ENCODE results near the gene SLC6A17.

The SLC6A17 gene

DNA sequence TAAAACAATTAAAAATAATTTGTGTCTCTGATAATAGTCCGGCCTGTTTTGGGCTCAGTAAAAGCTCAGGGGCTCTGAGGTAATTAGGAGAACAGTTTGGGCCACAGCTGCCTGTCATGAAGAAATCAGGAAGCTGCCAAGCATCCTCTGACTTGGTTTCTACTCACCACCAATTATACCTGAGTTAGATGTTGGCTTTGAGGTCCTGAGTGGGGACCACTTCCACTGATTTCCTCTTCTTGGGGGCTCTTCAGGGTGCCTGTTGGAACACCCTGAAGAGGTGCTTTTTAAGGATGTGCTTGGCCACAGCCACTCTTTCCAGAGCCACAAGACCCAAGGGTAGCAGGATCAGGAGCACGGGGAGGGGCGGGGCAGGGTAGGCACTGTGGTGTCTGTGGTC lies 10.9 kb downstream of the SLC6A17 start:
- no peak for ATAC-seq
- TF ChIP-seq OSR1 (CRISPR knock-in tag; IDR thresholded peaks at IDR 0.05) = no peak
- TF ChIP-seq ARNTL (CRISPR knock-in tag; IDR thresholded peaks at IDR 0.05; ENCODE audit: borderline replicate concordance, low read depth) = no peak

DNA sequence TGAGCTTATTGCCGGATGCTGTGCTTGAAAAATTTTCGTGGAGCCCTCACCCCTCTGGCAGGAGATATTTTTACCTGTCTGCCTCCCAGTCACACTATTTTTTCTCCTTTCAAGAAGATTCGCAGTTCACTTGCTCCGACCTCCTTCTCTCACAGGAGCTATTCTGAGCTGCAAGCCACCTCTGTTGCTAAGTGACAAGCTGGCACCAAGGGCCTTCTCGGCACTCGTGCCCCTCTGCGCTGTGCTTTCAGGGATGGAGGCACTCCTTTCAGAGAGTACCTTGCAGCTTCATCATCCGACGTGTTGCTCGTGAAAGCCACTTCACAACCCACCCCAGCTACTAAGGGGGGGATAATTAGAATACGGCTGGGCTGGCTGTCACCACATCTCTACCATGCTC lies 11.6 kb downstream of the SLC6A17 start:
- TF ChIP-seq ZNF70 (CRISPR knock-in tag; IDR thresholded peaks at IDR 0.05) (no peak), ZNF8 (CRISPR knock-in tag; IDR thresholded peaks at IDR 0.05) (no peak), ZFP3 (CRISPR knock-in tag; IDR thresholded peaks at IDR 0.05) (no peak), GLIS3 (CRISPR knock-in tag; IDR thresholded peaks at IDR 0.05) (no peak), ARNTL (CRISPR knock-in tag; IDR thresholded peaks at IDR 0.05; ENCODE audit: borderline replicate concordance, low read depth) (no peak), ESRRG (CRISPR knock-in tag; IDR thresholded peaks at IDR 0.05) (no peak), OSR1 (CRISPR knock-in tag; IDR thresholded peaks at IDR 0.05) (no peak), ZC3H10 (CRISPR knock-in tag; IDR thresholded peaks at IDR 0.05) (no peak), ISL1 (CRISPR knock-in tag; IDR thresholded peaks at IDR 0.05) (no peak), ZNF565 (CRISPR knock-in tag; conservative IDR thresholded peaks at IDR 0.05; ENCODE audit: low read depth) (no peak)
- TF ChIP-seq, protein P1, sequence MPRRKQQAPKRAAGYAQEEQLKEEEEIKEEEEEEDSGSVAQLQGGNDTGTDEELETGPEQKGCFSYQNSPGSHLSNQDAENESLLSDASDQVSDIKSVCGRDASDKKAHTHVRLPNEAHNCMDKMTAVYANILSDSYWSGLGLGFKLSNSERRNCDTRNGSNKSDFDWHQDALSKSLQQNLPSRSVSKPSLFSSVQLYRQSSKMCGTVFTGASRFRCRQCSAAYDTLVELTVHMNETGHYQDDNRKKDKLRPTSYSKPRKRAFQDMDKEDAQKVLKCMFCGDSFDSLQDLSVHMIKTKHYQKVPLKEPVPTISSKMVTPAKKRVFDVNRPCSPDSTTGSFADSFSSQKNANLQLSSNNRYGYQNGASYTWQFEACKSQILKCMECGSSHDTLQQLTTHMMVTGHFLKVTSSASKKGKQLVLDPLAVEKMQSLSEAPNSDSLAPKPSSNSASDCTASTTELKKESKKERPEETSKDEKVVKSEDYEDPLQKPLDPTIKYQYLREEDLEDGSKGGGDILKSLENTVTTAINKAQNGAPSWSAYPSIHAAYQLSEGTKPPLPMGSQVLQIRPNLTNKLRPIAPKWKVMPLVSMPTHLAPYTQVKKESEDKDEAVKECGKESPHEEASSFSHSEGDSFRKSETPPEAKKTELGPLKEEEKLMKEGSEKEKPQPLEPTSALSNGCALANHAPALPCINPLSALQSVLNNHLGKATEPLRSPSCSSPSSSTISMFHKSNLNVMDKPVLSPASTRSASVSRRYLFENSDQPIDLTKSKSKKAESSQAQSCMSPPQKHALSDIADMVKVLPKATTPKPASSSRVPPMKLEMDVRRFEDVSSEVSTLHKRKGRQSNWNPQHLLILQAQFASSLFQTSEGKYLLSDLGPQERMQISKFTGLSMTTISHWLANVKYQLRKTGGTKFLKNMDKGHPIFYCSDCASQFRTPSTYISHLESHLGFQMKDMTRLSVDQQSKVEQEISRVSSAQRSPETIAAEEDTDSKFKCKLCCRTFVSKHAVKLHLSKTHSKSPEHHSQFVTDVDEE (CRISPR knock-in tag; IDR thresholded peaks at IDR 0.05) = no peak
- TF ChIP-seq, protein P2, sequence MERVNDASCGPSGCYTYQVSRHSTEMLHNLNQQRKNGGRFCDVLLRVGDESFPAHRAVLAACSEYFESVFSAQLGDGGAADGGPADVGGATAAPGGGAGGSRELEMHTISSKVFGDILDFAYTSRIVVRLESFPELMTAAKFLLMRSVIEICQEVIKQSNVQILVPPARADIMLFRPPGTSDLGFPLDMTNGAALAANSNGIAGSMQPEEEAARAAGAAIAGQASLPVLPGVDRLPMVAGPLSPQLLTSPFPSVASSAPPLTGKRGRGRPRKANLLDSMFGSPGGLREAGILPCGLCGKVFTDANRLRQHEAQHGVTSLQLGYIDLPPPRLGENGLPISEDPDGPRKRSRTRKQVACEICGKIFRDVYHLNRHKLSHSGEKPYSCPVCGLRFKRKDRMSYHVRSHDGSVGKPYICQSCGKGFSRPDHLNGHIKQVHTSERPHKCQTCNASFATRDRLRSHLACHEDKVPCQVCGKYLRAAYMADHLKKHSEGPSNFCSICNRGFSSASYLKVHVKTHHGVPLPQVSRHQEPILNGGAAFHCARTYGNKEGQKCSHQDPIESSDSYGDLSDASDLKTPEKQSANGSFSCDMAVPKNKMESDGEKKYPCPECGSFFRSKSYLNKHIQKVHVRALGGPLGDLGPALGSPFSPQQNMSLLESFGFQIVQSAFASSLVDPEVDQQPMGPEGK (CRISPR knock-in tag; IDR thresholded peaks at IDR 0.05; ENCODE audit: borderline replicate concordance) = no peak
- TF ChIP-seq, protein P3, sequence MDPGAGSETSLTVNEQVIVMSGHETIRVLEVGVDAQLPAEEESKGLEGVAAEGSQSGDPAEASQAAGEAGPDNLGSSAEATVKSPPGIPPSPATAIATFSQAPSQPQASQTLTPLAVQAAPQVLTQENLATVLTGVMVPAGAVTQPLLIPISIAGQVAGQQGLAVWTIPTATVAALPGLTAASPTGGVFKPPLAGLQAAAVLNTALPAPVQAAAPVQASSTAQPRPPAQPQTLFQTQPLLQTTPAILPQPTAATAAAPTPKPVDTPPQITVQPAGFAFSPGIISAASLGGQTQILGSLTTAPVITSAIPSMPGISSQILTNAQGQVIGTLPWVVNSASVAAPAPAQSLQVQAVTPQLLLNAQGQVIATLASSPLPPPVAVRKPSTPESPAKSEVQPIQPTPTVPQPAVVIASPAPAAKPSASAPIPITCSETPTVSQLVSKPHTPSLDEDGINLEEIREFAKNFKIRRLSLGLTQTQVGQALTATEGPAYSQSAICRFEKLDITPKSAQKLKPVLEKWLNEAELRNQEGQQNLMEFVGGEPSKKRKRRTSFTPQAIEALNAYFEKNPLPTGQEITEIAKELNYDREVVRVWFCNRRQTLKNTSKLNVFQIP (CRISPR knock-in tag; IDR thresholded peaks at IDR 0.05; ENCODE audit: borderline replicate concordance, low read depth) = no peak
- TF ChIP-seq, protein P4, sequence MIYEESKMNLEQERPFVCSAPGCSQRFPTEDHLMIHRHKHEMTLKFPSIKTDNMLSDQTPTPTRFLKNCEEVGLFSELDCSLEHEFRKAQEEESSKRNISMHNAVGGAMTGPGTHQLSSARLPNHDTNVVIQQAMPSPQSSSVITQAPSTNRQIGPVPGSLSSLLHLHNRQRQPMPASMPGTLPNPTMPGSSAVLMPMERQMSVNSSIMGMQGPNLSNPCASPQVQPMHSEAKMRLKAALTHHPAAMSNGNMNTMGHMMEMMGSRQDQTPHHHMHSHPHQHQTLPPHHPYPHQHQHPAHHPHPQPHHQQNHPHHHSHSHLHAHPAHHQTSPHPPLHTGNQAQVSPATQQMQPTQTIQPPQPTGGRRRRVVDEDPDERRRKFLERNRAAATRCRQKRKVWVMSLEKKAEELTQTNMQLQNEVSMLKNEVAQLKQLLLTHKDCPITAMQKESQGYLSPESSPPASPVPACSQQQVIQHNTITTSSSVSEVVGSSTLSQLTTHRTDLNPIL (CRISPR knock-in tag; IDR thresholded peaks at IDR 0.05; ENCODE audit: low read depth) = no peak
- ATAC-seq = no peak

DNA sequence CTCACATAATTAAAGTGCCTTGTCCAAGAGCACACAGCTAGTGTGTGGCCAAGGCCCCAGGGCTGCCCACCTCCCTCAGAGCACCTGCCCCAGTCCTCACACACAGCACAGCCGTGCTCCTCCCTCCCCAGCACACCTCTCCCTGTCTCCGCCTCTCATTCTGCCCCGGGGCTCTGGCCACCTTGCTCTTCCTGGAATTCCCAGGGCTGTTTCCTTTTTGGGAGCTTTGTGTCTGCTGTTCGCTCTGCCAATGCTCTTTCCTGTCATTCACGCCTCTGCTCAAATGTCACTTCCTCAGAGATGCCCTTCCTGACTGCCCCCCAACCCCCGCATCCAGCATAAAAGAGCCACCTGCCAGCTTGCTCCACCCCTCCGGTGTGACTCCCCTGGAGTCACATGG lies 13.3 kb downstream of the SLC6A17 start:
- TF ChIP-seq ZNF565 (CRISPR knock-in tag; conservative IDR thresholded peaks at IDR 0.05; ENCODE audit: low read depth) (no peak), SNAI2 (CRISPR knock-in tag; IDR thresholded peaks at IDR 0.05) (no peak), BACH2 (CRISPR knock-in tag; IDR thresholded peaks at IDR 0.05; ENCODE audit: borderline replicate concordance) (no peak), ARNTL (CRISPR knock-in tag; IDR thresholded peaks at IDR 0.05; ENCODE audit: borderline replicate concordance, low read depth) (no peak), PPARA (CRISPR knock-in tag; IDR thresholded peaks at IDR 0.05; ENCODE audit: borderline replicate concordance) (no peak), ZC3H10 (CRISPR knock-in tag; IDR thresholded peaks at IDR 0.05) (no peak), ZNF8 (CRISPR knock-in tag; IDR thresholded peaks at IDR 0.05) (no peak), ZFP3 (CRISPR knock-in tag; IDR thresholded peaks at IDR 0.05) (no peak)
- ATAC-seq = no peak

DNA sequence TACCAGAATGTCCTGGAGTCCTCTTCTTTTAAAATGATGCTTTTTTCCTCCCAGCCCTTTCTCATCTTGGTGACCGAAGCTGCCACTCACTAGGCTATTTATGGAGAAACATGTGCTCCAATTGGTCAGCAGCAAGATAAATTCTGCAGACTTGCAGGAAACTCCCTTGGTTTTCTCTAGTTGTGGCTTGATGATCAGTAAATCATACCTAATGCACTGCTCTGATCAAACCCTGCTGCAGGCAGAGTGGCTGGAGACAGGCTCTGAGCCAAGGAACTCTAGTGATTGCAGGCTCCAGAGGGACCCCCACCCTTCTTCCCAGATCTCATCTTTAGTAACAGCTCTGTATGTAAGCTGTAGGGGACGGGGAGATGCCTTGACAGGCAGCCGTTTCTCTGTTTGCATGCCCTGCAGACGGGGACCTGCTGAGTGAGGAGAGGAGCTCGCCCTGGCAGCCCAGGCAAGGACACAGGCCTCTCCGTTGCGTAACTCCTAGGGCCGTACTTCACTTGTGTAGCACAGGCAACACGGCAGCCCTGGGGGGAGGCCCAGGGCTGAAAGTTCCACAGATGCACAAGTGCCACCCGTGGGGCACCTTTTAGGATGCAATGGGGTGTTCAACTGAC lies 14.5 kb downstream of the SLC6A17 start:
- no peak for ATAC-seq
- TF ChIP-seq ZFP3 (CRISPR knock-in tag; IDR thresholded peaks at IDR 0.05) (no peak), ZNF70 (CRISPR knock-in tag; IDR thresholded peaks at IDR 0.05) (no peak), TOX (CRISPR knock-in tag; IDR thresholded peaks at IDR 0.05; ENCODE audit: borderline replicate concordance) (no peak), ESRRG (CRISPR knock-in tag; IDR thresholded peaks at IDR 0.05) (no peak), ZNF8 (CRISPR knock-in tag; IDR thresholded peaks at IDR 0.05) (no peak), TCF4 (CRISPR knock-in tag; IDR thresholded peaks at IDR 0.05; ENCODE audit: borderline replicate concordance) (no peak), SNAI2 (CRISPR knock-in tag; IDR thresholded peaks at IDR 0.05) (no peak), ZNF565 (CRISPR knock-in tag; conservative IDR thresholded peaks at IDR 0.05; ENCODE audit: low read depth) (no peak), BACH2 (CRISPR knock-in tag; IDR thresholded peaks at IDR 0.05; ENCODE audit: borderline replicate concordance) (no peak)
- TF ChIP-seq, protein P3 (CRISPR knock-in tag; IDR thresholded peaks at IDR 0.05; ENCODE audit: borderline replicate concordance, low read depth) = no peak
- TF ChIP-seq, protein P4 (CRISPR knock-in tag; IDR thresholded peaks at IDR 0.05; ENCODE audit: low read depth) = no peak
- TF ChIP-seq, protein P1 (CRISPR knock-in tag; IDR thresholded peaks at IDR 0.05) = no peak
